ENCODE measurements around the gene RBM12. TPM values are rescaled to one million over a fixed set of nuclear protein-coding genes. Genes with fewer than 3 reads are reported as not detected.

RBM12 gene
- total and polyA plus RNA-seq, 9 donors, result 20.4 to 130 (median 100) TPM

GRCh38 chr20:35641743-35642142 lies 23.0 kb downstream of the RBM12 start:
- intact Hi-C loops (cut with DNase I), result no loop called here
- Histone ChIP-seq H3K4me3 (no peak overlapping the region), H3K27ac (no peak overlapping the region), H3K36me3 (no peaks in the 10 kb centered on the region), H3K27me3 (no peaks in the 10 kb centered on the region), H3K4me1 (ENCODE audit: insufficient read depth) (peaks cover 5% of the 10 kb centered on the region), H3K9me3 (no peaks in the 10 kb centered on the region)
- TF ChIP-seq CTCF (IDR thresholded peaks at IDR 0.05), result no peak
- no peak for TF ChIP-seq POLR2A (IDR thresholded peaks at IDR 0.05)
- TF ChIP-seq EP300 (IDR thresholded peaks at IDR 0.05), result no peak
- WGBS, 3 donors, result 78 to 84% (median 84%) methylated on average over 4 of the region's 4 CpGs
- DNase-seq, result no peak

DNA sequence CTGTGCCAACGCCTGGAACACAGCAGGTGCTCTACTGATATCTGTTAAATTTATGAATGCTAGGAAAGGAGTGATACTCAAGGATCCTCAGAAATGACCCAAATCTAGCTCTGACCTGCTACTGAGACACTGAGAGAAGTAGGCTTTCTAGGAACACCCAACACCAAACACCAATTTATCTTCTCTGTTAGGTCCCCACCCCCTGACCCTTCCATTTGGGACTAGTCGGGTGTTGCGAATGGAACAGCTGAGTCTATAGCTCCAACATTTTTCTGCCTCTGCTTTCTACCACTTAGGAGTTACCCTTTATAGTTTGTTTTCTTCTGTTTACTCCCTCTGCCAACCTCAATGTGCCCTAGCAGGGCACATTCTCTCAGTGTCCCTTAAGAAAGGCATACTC lies 24.0 kb downstream of the RBM12 start:
- no peak overlapping the region for H3K4me3 ChIP-seq
- 59 to 76% (median 71%) methylated on average over 3 of the region's 3 CpGs for WGBS, 3 donors
- intact Hi-C loops (cut with DNase I), result no loop called here
- H3K9me3 ChIP-seq, result no peaks in the 10 kb centered on the region
- DNase-seq, result no peak
- no peaks in the 10 kb centered on the region for H3K36me3 ChIP-seq
- no peak overlapping the region for H3K27ac ChIP-seq
- H3K4me1 ChIP-seq (ENCODE audit: insufficient read depth), result peaks cover 7% of the 10 kb centered on the region
- TF ChIP-seq POLR2A (IDR thresholded peaks at IDR 0.05) (no peak), EP300 (IDR thresholded peaks at IDR 0.05) (no peak), CTCF (IDR thresholded peaks at IDR 0.05) (no peak)
- H3K27me3 ChIP-seq, result no peaks in the 10 kb centered on the region

DNA sequence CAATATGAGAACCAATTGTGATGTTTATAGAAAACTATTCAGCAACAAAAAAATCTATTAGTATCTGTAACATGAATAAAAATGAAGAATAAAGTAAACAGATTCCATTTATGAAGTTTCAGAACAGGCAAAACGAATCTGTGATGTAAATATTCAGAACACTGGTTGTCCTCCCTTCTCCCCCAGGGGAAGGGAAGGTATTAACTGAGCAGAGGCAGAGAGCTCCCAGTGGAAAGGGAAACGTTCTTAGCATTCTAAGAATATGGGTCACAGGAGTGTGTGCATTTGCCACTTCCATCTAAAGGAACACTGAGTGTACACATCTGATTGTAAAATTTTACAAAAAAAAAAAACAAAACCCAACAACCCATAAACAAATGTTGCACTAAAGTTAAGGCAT lies 25.9 kb downstream of the RBM12 start:
- peaks cover 8% of the 10 kb centered on the region for H3K4me1 ChIP-seq (ENCODE audit: insufficient read depth)
- no peaks in the 10 kb centered on the region for H3K9me3 ChIP-seq
- H3K36me3 ChIP-seq, result no peaks in the 10 kb centered on the region
- DNase-seq, result no peak
- intact Hi-C loops (cut with DNase I), result no loop called here
- WGBS, 3 donors, result 28 to 38% (median 29%) methylated on average over 2 of the region's 2 CpGs
- no peak for TF ChIP-seq EP300 (IDR thresholded peaks at IDR 0.05)
- TF ChIP-seq CTCF (IDR thresholded peaks at IDR 0.05), result no peak
- no peak for TF ChIP-seq POLR2A (IDR thresholded peaks at IDR 0.05)
- H3K27me3 ChIP-seq, result no peaks in the 10 kb centered on the region
- no peak overlapping the region for H3K27ac ChIP-seq
- H3K4me3 ChIP-seq, result no peak overlapping the region

GRCh38 chr20:35637276-35637675 lies 27.4 kb downstream of the RBM12 start:
- Histone ChIP-seq H3K27ac (no peak overlapping the region), H3K27me3 (no peaks in the 10 kb centered on the region), H3K9me3 (no peaks in the 10 kb centered on the region), H3K4me3 (no peak overlapping the region), H3K36me3 (no peaks in the 10 kb centered on the region), H3K4me1 (ENCODE audit: insufficient read depth) (peaks cover 7% of the 10 kb centered on the region)
- WGBS, 3 donors, result 89 to 91% (median 90%) methylated on average over 6 of the region's 6 CpGs
- DNase-seq, result no peak
- intact Hi-C loops (cut with DNase I), result no loop called here
- TF ChIP-seq CTCF (IDR thresholded peaks at IDR 0.05), result no peak
- no peak for TF ChIP-seq POLR2A (IDR thresholded peaks at IDR 0.05)
- TF ChIP-seq EP300 (IDR thresholded peaks at IDR 0.05), result no peak

DNA sequence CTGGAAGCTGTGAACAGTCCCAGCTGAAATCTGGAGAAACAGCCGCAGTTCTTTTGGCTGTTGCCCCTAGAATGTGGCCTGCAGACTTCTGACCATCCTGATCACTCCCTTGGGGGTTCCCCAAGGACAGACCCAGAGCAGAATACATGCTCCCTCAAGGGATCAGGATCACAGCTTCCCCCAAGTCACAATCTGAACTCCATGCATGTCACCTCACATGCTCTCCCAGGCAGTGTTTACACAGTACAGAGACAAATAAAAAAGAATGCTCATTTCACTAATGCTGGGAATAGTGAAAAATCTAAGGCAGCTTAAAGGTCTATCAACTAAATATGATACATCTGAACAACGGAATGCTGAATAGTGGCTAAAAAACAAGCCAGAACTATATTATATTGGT lies 28.6 kb downstream of the RBM12 start:
- Histone ChIP-seq H3K36me3 (no peaks in the 10 kb centered on the region), H3K4me1 (ENCODE audit: insufficient read depth) (peaks cover 7% of the 10 kb centered on the region), H3K27ac (no peak overlapping the region), H3K9me3 (no peaks in the 10 kb centered on the region), H3K4me3 (no peak overlapping the region), H3K27me3 (no peaks in the 10 kb centered on the region)
- 34 to 58% (median 35%) methylated on average over 2 of the region's 2 CpGs for WGBS, 3 donors
- TF ChIP-seq CTCF (IDR thresholded peaks at IDR 0.05), result no peak
- TF ChIP-seq POLR2A (IDR thresholded peaks at IDR 0.05), result no peak
- no peak for DNase-seq
- intact Hi-C loops (cut with DNase I), result no loop called here
